Activated B cell treated with CpG ODN at 0.5 μM for 24 hours (primary cell): ENCODE results near the gene GALNT6. TPM values are rescaled to one million over a fixed set of nuclear protein-coding genes. Genes with fewer than 3 reads are reported as not detected.

Experiments used
- ATAC-seq: fragments of 200-7000 bp; cut with Tn5 transposase; one replicate; pipeline ENCODE4 v1.10.0; 2021; ENCODE audit warnings: low read depth, mild to moderate bottlenecking, moderate library complexity
- CTCF ChIA-PET: fragments of 350-600 bp; sonication (Branson Sonifier 250); formaldehyde crosslinking; loops from one replicate; lab custom pipeline; 2021; ENCODE audit warnings: antibody characterized with exemption; lab: Charles Lee
- POLR2A ChIA-PET: fragments of 350-600 bp; sonication (Branson Sonifier 250); formaldehyde crosslinking; loops from one replicate; lab custom pipeline; 2021; ENCODE audit warnings: antibody characterized with exemption; lab: Charles Lee
- DNase-seq: peaks from one replicate; pipeline ENCODE4 v3.0.0; 2022
- H3K27ac Mint-ChIP-seq: one replicate; pipeline ENCODE4 v1.8.0; 2020; ENCODE audit warnings: mixed read lengths
- H3K27me3 Mint-ChIP-seq: one replicate; pipeline ENCODE4 v1.8.0; 2021; ENCODE audit warnings: mixed read lengths
- H3K36me3 Mint-ChIP-seq: one replicate; pipeline ENCODE4 v1.8.0; 2021; ENCODE audit warnings: low read depth, mixed read lengths
- H3K4me1 Mint-ChIP-seq: one replicate; pipeline ENCODE4 v1.8.0; 2021; ENCODE audit warnings: mixed read lengths
- H3K4me3 Mint-ChIP-seq: one replicate; pipeline ENCODE4 v1.8.0; 2020; ENCODE audit warnings: mild to moderate bottlenecking, mixed read lengths
- H3K9me3 Mint-ChIP-seq: one replicate; pipeline ENCODE4 v1.8.0; 2020; ENCODE audit warnings: mixed read lengths
- CTCF ChIP-seq: fragments of 200-600 bp; IDR thresholded peaks from one replicate; pipeline ENCODE4 v1.8.0; 2022; ENCODE audit warnings: antibody characterized with exemption, mild to moderate bottlenecking
- intact Hi-C: fragments of 100-400 bp; cut with micrococcal nuclease; formaldehyde crosslinking; loops from one replicate; pipeline ENCODE4 v1.15.1; 2024
- total RNA-seq: library from RNA; stranded (reverse); gene quantifications from 2 replicates; pipeline ENCODE4 v1.2.3, GENCODE V29; 2022

GALNT6 gene
- total RNA-seq, 1 donor from 2014 or later, result 24.4 TPM

DNA sequence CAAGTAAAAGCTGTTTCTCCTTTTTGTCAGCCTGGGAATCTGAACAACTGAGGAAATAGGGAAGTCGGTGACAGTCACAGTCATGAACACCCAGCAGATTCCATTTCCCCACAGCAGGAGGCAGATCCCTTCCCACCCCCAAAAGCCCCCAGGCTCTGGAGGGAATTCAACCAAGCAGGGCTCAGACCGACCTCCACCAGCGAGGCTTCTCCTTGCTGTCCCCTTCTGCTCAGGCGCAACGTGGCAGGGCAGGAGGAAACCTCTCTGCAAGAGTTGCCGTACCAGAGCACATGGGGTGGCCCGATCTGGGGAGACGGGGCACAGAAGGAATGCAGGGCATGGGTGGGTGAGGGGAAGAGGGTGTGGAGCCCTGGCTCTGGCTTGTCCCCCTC is 319 bp downstream of the GALNT6 start:
- Mint-ChIP-seq H3K9me3 (no peaks in the 10 kb centered on the region), H3K4me1 (peaks cover 75% of the 10 kb centered on the region), H3K27me3 (no peaks in the 10 kb centered on the region), H3K36me3 (peaks cover 4% of the 10 kb centered on the region), H3K27ac (peak overlapping the region; percentile 83), H3K4me3 (peak overlapping the region; percentile 94)
- DNase-seq, result peak; percentile 38
- intact Hi-C loops, result loop anchor here (1.0 kb wide), 3 partner anchors 22 to 34 kb away; partner anchors contain the start of gene SLC4A8
- TF ChIP-seq CTCF, result no peak
- ChIA-PET POLR2A (interaction anchor here (0.7 to 6.0 kb wide), 11 partner anchors 8 to 1615 kb away, joined by 3 to 76 read pairs (median 5); partner anchors contain the start of genes BIN2, DAZAP2, EIF4B and POU6F1), CTCF (interaction anchor here (0.8 to 1.5 kb wide), 2 partner anchors 22 to 30 kb away, joined by 3 read pairs; no protein-coding TSS in a partner anchor)
- peak; percentile 24 for ATAC-seq

DNA sequence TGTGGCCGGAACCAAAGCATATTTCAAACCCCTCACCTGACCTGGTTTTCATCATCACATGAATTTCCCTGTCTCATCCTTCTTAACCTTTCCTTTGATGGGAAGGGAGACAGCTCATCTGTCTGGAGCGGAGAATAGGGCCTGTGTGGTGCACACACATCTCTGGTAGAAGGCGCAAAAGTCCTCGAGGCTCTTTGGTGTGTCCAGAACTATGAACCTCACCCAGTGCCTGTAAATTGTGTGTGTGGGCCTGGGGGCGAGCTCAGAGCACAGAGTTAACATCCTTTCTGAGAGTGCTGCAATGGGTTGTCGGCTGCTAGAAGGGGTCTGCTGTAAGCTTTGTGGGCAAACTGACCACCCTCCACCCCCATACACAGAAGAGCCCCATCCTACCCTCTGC is 749 bp downstream of the GALNT6 start:
- H3K36me3 Mint-ChIP-seq, result peaks cover 4% of the 10 kb centered on the region
- H3K9me3 Mint-ChIP-seq, result no peaks in the 10 kb centered on the region
- POLR2A ChIA-PET, result interaction anchor here (0.6 to 6.0 kb wide), 9 partner anchors 8 to 1869 kb away, joined by 3 to 76 read pairs (median 6); partner anchors contain the start of genes BIN2, DAZAP2, EIF4B and POU6F1
- no peaks in the 10 kb centered on the region for H3K27me3 Mint-ChIP-seq
- intact Hi-C loops, result no loop called here
- TF ChIP-seq CTCF, result no peak
- ATAC-seq, result no peak
- peaks cover 71% of the 10 kb centered on the region for H3K4me1 Mint-ChIP-seq
- H3K27ac Mint-ChIP-seq, result peak overlapping the region; percentile 83
- H3K4me3 Mint-ChIP-seq, result peak overlapping the region; percentile 94
- CTCF ChIA-PET, result no interaction called here
- DNase-seq, result no peak

GRCh38 chr12:51389302-51389999 is 1.8 kb downstream of the GALNT6 start:
- Mint-ChIP-seq H3K4me1 (peaks cover 61% of the 10 kb centered on the region), H3K4me3 (peak overlapping the region; percentile 38), H3K9me3 (no peaks in the 10 kb centered on the region), H3K36me3 (peaks cover 4% of the 10 kb centered on the region), H3K27ac (peak overlapping the region; percentile 19), H3K27me3 (no peaks in the 10 kb centered on the region)
- ChIA-PET CTCF (interaction anchor here (0.9 kb wide), 1 partner anchor 143 kb away, joined by 3 read pairs; no protein-coding TSS in a partner anchor), POLR2A (interaction anchor here (0.6 to 6.0 kb wide), 6 partner anchors 8 to 564 kb away, joined by 3 to 76 read pairs (median 6); partner anchors contain the start of gene POU6F1)
- TF ChIP-seq CTCF, result no peak
- ATAC-seq (no peak), DNase-seq (no peak)
- intact Hi-C loops, result no loop called here

GRCh38 chr12:51388846-51389245 is 2.4 kb downstream of the GALNT6 start:
- no peak for ATAC-seq
- peaks cover 60% of the 10 kb centered on the region for H3K4me1 Mint-ChIP-seq
- H3K27ac Mint-ChIP-seq, result no peak overlapping the region
- CTCF ChIA-PET, result interaction anchor here (0.9 kb wide), 1 partner anchor 144 kb away, joined by 3 read pairs; no protein-coding TSS in a partner anchor
- no peak for DNase-seq
- peaks cover 6% of the 10 kb centered on the region for H3K36me3 Mint-ChIP-seq
- H3K9me3 Mint-ChIP-seq, result no peaks in the 10 kb centered on the region
- TF ChIP-seq CTCF, result no peak
- intact Hi-C loops, result no loop called here
- H3K27me3 Mint-ChIP-seq, result no peaks in the 10 kb centered on the region
- POLR2A ChIA-PET, result interaction anchor here (0.6 to 6.0 kb wide), 3 partner anchors 8 to 564 kb away, joined by 4 to 76 read pairs (median 6); no protein-coding TSS in a partner anchor
- H3K4me3 Mint-ChIP-seq, result no peak overlapping the region
